Heart left ventricle (tissue), 16 donors: ENCODE measurements around the gene ABCA7. TPM values are rescaled to one million over a fixed set of nuclear protein-coding genes. Genes with fewer than 3 reads are reported as not detected.

Experiments
- ATAC-seq, 4 donors: fragments of 200-7000 bp; cut with Tn5 transposase; one replicate each; pipeline ENCODE4 v1.9.1; 2020 to 2022; ENCODE audit warnings: moderate library complexity in 4 of 4, mild to moderate bottlenecking in 3 of 4, moderate number of reproducible peaks in 1 of 4
- DNase-seq, 5 donors: peaks; one replicate each; pipeline ENCODE4 v3.0.0-alpha.2; 2020
- H3K27ac ChIP-seq, 12 donors: fragments of 200-600 bp; sonication (generic) in 4 of 12; one replicate each; pipeline versions ENCODE4 v1.5.0 to v1.8.0; 2016 to 2022; ENCODE audit warnings: mild to moderate bottlenecking in 2 of 12
- H3K27me3 ChIP-seq, 9 donors: fragments of 200-600 bp; sonication (generic) in 2 of 9; one replicate each; pipeline versions ENCODE4 v1.5.1 to v1.8.0; 2016 to 2022; ENCODE audit warnings: mild to moderate bottlenecking in 3 of 9
- H3K36me3 ChIP-seq, 9 donors: fragments of 200-600 bp; sonication (generic) in 2 of 9; one replicate each; pipeline versions ENCODE4 v1.5.0 to v1.8.0; 2018 to 2022; ENCODE audit warnings: mild to moderate bottlenecking in 2 of 9
- H3K4me1 ChIP-seq, 12 donors: fragments of 200-600 bp; sonication (generic) in 4 of 12; one replicate each; pipeline versions ENCODE4 v1.5.0 to v1.8.0; 2016 to 2022; ENCODE audit warnings: mild to moderate bottlenecking in 3 of 12
- H3K4me3 ChIP-seq, 12 donors: fragments of 200-600 bp; sonication (generic) in 4 of 12; one replicate each; pipeline versions ENCODE4 v1.5.0 to v1.8.0; 2017 to 2022; ENCODE audit warnings: mild to moderate bottlenecking in 9 of 12, moderate library complexity in 4 of 12
- H3K9me3 ChIP-seq, 12 donors: fragments of 200-600 bp; sonication (generic) in 4 of 12; one replicate each; pipeline versions ENCODE4 v1.5.0 to v1.8.0; 2016 to 2022; ENCODE audit warnings: mild to moderate bottlenecking in 1 of 12
- CTCF ChIP-seq, 12 donors: fragments of 200-600 bp; sonication (generic) in 4 of 12; IDR thresholded peaks; one replicate each; pipeline versions ENCODE4 v1.5.0 to v1.8.0; 2018 to 2022; ENCODE audit warnings: antibody characterized with exemption in 12 of 12, mild to moderate bottlenecking in 5 of 12
- POLR2A ChIP-seq, 2 donors: fragments of 450-650 bp; IDR thresholded peaks; one replicate each; pipeline ENCODE4 v1.6.1; 2017; ENCODE audit warnings: antibody characterized with exemption in 2 of 2, mild to moderate bottlenecking in 2 of 2, moderate library complexity in 2 of 2
- WGBS, 4 donors: extraction: QIAGEN DNeasy Blood & Tissue Kit in 2 of 4; methylation state at CpG; one replicate each; pipeline versions ENCODE4 v1.1.5 to v1.1.7; 2013 to 2018; 5-methylcytosine and 5-hydroxymethylcytosine counted together
- intact Hi-C, 10 donors: fragments of 100-400 bp; cut with DNase I; formaldehyde crosslinking; loops; one replicate each; pipeline versions ENCODE4 v1.11.1 to v1.14.2; 2022
- polyA plus RNA-seq, 2 donors: library from polyadenylated mRNA; stranded (reverse); fragments of 200-250 nt; gene quantifications; one replicate each; pipeline ENCODE4 v1.2.3, GENCODE V29; 2013
- total RNA-seq, 9 donors: library from RNA; depleted of rRNA in 2 of 9; stranded (reverse); fragments of >200 nt in 2 of 9; fragmentation: NEBNext Ultra II Directional in 3 of 9; extraction: Animal tissue kit (Norgen Biotek cat#: 25700) in 3 of 9; gene quantifications; one replicate each; pipeline versions ENCODE4 v1.1.0 to v1.2.4, GENCODE V29; 2016 to 2023
- donor health status: ischemic (EF 13 %, LVEDD 7.1; RV severe dilation, severe dysfunction).
- donor health status: healthy with polysubstance abuse.
- donor health status: DM: no; HTN: yes; CAD: no.
- donor health status: DM: no; HTN: no; CAD: no.
- donor health status: ischemic (EF 25% LVEDD 6.9; RV normal size, moderate dysfunction).
- donor health status: ischemic (EF 25% LVEDD 5.7; RV mildly dilated, moderate dysfunction).
- donor health status: healthy.
- donor health status: DM: yes; HTN: yes; CAD: no.
- donor health status: ischemic (EF 35%, LVEDD 5.7; RV mildly dilated, moderate dysfunction).
- donor health status: nonischemic (EF 11% LVEDD 7.7; RV severe dilation, severe dysfunction).
- donor health status: DM: yes; HTN: yes; CAD: no.
- donor health status: PGD.
- donor health status: ischemic (EF 29% LVEDD 5.4; RV normal size, mild dysfunction).
- donor health status: nonischemic (EF 23%, LVEDD 6.1; RV moderate dilation, normal function).

Gene ABCA7
- total and polyA plus RNA-seq, 11 donors = 2.9 to 12.4 (median 8.8) TPM

GRCh38 chr19:1093811-1094553, 54.1 kb downstream of the ABCA7 start:
- DNase-seq (peak in 1 of 5 donors; percentile 24), ATAC-seq (no peak)
- Histone ChIP-seq H3K4me3 (peak overlapping the region; percentile 67 to 97 (median 88)), H3K36me3 (peaks cover 0 to 47% (median 40%) of the 10 kb centered on the region in 9 donors), H3K27ac (peak overlapping the region in 3 of 12 donors; percentile 77 to 88 (median 83)), H3K27me3 (no peaks in the 10 kb centered on the region), H3K4me1 (peaks cover 5 to 48% (median 16%) of the 10 kb centered on the region in 12 donors), H3K9me3 (no peaks in the 10 kb centered on the region)
- intact Hi-C loops = loop anchor here in 1 of 10 donors (5.0 kb wide), 2 partner anchors 52 to 67 kb away; partner anchors contain the start of genes ABCA7 and CNN2
- 65 to 67% (median 66%) methylated on average over 28 to 32 of the region's 32 CpGs for WGBS, 4 donors
- TF ChIP-seq CTCF (IDR thresholded peaks at IDR 0.05) (no peak), POLR2A (IDR thresholded peaks at IDR 0.05) (no peak)

GRCh38 chr19:1094655-1094977, 54.7 kb downstream of the ABCA7 start:
- no peak for ATAC-seq

GRCh38 chr19:1094978-1095701, 55.2 kb downstream of the ABCA7 start, which contains the start of gene POLR2E:
Gene POLR2E (minus strand): TSS chr19:1095375. CDS start chr19:1095315, 60 bp downstream.
- intact Hi-C loops = loop anchor here in 4 of 10 donors (1.0 to 5.0 kb wide), 4 partner anchors 8 to 73 kb away; partner anchors contain the start of genes ABCA7 (in 2 of the 4), CNN2 (in 2 of the 4), GPX4 (in 1 of the 4) and RNU6-2 (in 1 of the 4)
- Histone ChIP-seq H3K9me3 (peaks cover 0 to 6% (median 0%) of the 10 kb centered on the region in 12 donors), H3K27me3 (no peaks in the 10 kb centered on the region), H3K4me1 (peaks cover 5 to 49% (median 26%) of the 10 kb centered on the region in 12 donors), H3K27ac (peak within 1 kb of the TSS in 11 of 12 donors; percentile 65 to 88 (median 77)), H3K4me3 (peak within 1 kb of the TSS; percentile 67 to 97 (median 88)), H3K36me3 (peaks cover 0 to 37% (median 31%) of the 10 kb centered on the region in 9 donors)
- TF ChIP-seq POLR2A (IDR thresholded peaks at IDR 0.05) (peak; percentile 35 to 88), CTCF (IDR thresholded peaks at IDR 0.05) (no peak)
- ATAC-seq (peak; percentile 96 to 99 (median 98)), DNase-seq (peak; percentile 99 to 100 (median 99))
- WGBS, 4 donors = 0 to 1% (median 0%) methylated on average over 48 to 81 of the region's 81 CpGs

More at GRCh38 chr19:1094655-1094977, 54.7 kb downstream of the ABCA7 start:
- Histone ChIP-seq H3K4me3 (peak overlapping the region; percentile 67 to 97 (median 88)), H3K27ac (peak overlapping the region in 10 of 12 donors; percentile 65 to 88 (median 80)), H3K4me1 (peaks cover 5 to 48% (median 22%) of the 10 kb centered on the region in 12 donors), H3K36me3 (peaks cover 0 to 41% (median 33%) of the 10 kb centered on the region in 9 donors), H3K9me3 (peaks cover 0 to 1% (median 0%) of the 10 kb centered on the region in 12 donors), H3K27me3 (no peaks in the 10 kb centered on the region)
- WGBS, 4 donors = 0 to 2% (median 1%) methylated on average over 9 to 19 of the region's 19 CpGs
- no peak for TF ChIP-seq CTCF (IDR thresholded peaks at IDR 0.05)
- no peak for DNase-seq
- intact Hi-C loops = loop anchor here in 1 of 10 donors (5.0 kb wide), 2 partner anchors 52 to 67 kb away; partner anchors contain the start of genes ABCA7 and CNN2
